HEK293 (cell line): Measurements from ENCODE around the gene ZNF227.

ENCODE experiments used
- CTCF ChIA-PET: fragments of 350-600 bp; formaldehyde crosslinking; extraction: SDS; loops from one replicate; lab custom pipeline; 2021; ENCODE audit warnings: antibody characterized with exemption; lab: Yijun Ruan, JAX
- POLR2A ChIA-PET: fragments of 300-600 bp; formaldehyde crosslinking; extraction: SDS; loops from one replicate; lab custom pipeline; 2020; ENCODE audit warnings: antibody characterized with exemption, inconsistent platforms; lab: Yijun Ruan, JAX
- H3K27ac ChIP-seq: fragments of 200-500 bp; sonication (Bioruptor generic); 2 replicates; pipeline ENCODE4 v1.5.1; 2014; ENCODE audit warnings: low read depth, low read length, control low read depth, inconsistent platforms; ENCODE audit errors: extremely low read depth
- H3K36me3 ChIP-seq, 2 experiments: fragments of 200-500 bp in 1 of 2; sonication (Bioruptor generic) in 1 of 2; 1 replicate in 1 of 2; 2 replicates in 1 of 2; pipeline ENCODE4 v1.5.1; 2014 to 2017; ENCODE audit warnings: inconsistent platforms in 2 of 2, low read length in 2 of 2; ENCODE audit not compliant: control insufficient read depth in 2 of 2, insufficient read depth in 1 of 2
- H3K4me1 ChIP-seq: fragments of 200-500 bp; sonication (Bioruptor generic); 2 replicates; pipeline ENCODE4 v1.5.1; 2014; ENCODE audit warnings: mild to moderate bottlenecking, low read length, inconsistent platforms; ENCODE audit not compliant: control insufficient read depth, insufficient read depth
- H3K4me3 ChIP-seq: 2 replicates; pipeline ENCODE4 v1.5.1; 2011; ENCODE audit warnings: low read depth, mild to moderate bottlenecking, control low read depth, low read length, moderate library complexity
- H3K9me3 ChIP-seq: fragments of 200-500 bp; sonication (Bioruptor generic); 2 replicates; pipeline ENCODE4 v1.5.1; 2014; ENCODE audit warnings: low read depth, low read length, inconsistent platforms; ENCODE audit not compliant: control insufficient read depth, insufficient read depth
- BCL11A ChIP-seq: fragments of 450-650 bp; formaldehyde crosslinking; IDR thresholded peaks from 2 replicates; pipeline ENCODE4 v1.5.1; 2016; ENCODE audit warnings: low read depth, missing biosample characterization, missing genetic modification characterization
- ELK4 ChIP-seq: IDR thresholded peaks from 2 replicates; pipeline ENCODE4 v1.6.1; 2011; ENCODE audit warnings: mild to moderate bottlenecking, low read depth, low read length, borderline replicate concordance
- GLI2 ChIP-seq: fragments of 450-650 bp; formaldehyde crosslinking; IDR thresholded peaks from 2 replicates; pipeline ENCODE4; 2017; ENCODE audit warnings: missing biosample characterization, missing genetic modification characterization, low read depth, borderline replicate concordance
- PATZ1 ChIP-seq: fragments of 450-650 bp; formaldehyde crosslinking; IDR thresholded peaks from 2 replicates; pipeline ENCODE4 v1.5.1; 2016; ENCODE audit warnings: missing biosample characterization, missing genetic modification characterization
- PRDM1 ChIP-seq: fragments of 450-650 bp; formaldehyde crosslinking; IDR thresholded peaks from 2 replicates; pipeline ENCODE4; 2016; ENCODE audit warnings: missing biosample characterization, missing genetic modification characterization
- SALL2 ChIP-seq: fragments of 450-650 bp; formaldehyde crosslinking; IDR thresholded peaks from 2 replicates; pipeline ENCODE4 v1.5.0; 2017; ENCODE audit warnings: missing biosample characterization, mild to moderate bottlenecking, missing genetic modification characterization, borderline replicate concordance
- SCRT2 ChIP-seq: fragments of 450-650 bp; formaldehyde crosslinking; IDR thresholded peaks from 2 replicates; pipeline ENCODE4 v1.5.1; 2016; ENCODE audit warnings: missing biosample characterization, missing genetic modification characterization
- SP2 ChIP-seq: fragments of 450-650 bp; formaldehyde crosslinking; IDR thresholded peaks from 2 replicates; pipeline ENCODE4 v1.5.1; 2016; ENCODE audit warnings: missing biosample characterization, missing genetic modification characterization
- SP7 ChIP-seq: fragments of 450-650 bp; formaldehyde crosslinking; IDR thresholded peaks from 2 replicates; pipeline ENCODE4 v1.5.1; 2016; ENCODE audit warnings: missing biosample characterization, missing genetic modification characterization
- ZNF112 ChIP-seq: fragments of 450-650 bp; formaldehyde crosslinking; IDR thresholded peaks from 2 replicates; pipeline ENCODE4 v1.5.0; 2017; ENCODE audit warnings: missing biosample characterization, missing genetic modification characterization
- ZNF132 ChIP-seq: fragments of 450-650 bp; formaldehyde crosslinking; IDR thresholded peaks from 2 replicates; pipeline ENCODE4 v1.5.1; 2017; ENCODE audit warnings: missing biosample characterization, missing genetic modification characterization, borderline replicate concordance
- ZNF138 ChIP-seq: fragments of 450-650 bp; formaldehyde crosslinking; IDR thresholded peaks from 2 replicates; pipeline ENCODE4 v1.5.1; 2016; ENCODE audit warnings: missing biosample characterization, missing genetic modification characterization, borderline replicate concordance
- ZNF169 ChIP-seq: fragments of 450-650 bp; formaldehyde crosslinking; IDR thresholded peaks from 2 replicates; pipeline ENCODE4 v1.5.1; 2016; ENCODE audit warnings: missing biosample characterization, missing genetic modification characterization
- ZNF18 ChIP-seq: fragments of 450-650 bp; formaldehyde crosslinking; IDR thresholded peaks from 2 replicates; pipeline ENCODE4 v1.5.1; 2016; ENCODE audit warnings: missing biosample characterization, missing genetic modification characterization
- ZNF184 ChIP-seq: fragments of 450-650 bp; IDR thresholded peaks from 2 replicates; pipeline ENCODE4 v1.5.1; 2018; ENCODE audit warnings: missing biosample characterization, mild to moderate bottlenecking, missing genetic modification characterization
- ZNF19 ChIP-seq: fragments of 450-650 bp; formaldehyde crosslinking; IDR thresholded peaks from 2 replicates; pipeline ENCODE4; 2016; ENCODE audit warnings: missing biosample characterization, missing genetic modification characterization, low read depth
- ZNF2 ChIP-seq: fragments of 450-650 bp; formaldehyde crosslinking; IDR thresholded peaks from 2 replicates; pipeline ENCODE4 v1.5.1; 2016; ENCODE audit warnings: missing biosample characterization, missing genetic modification characterization
- ZNF211 ChIP-seq: fragments of 450-650 bp; formaldehyde crosslinking; IDR thresholded peaks from 2 replicates; pipeline ENCODE4 v1.5.1; 2016; ENCODE audit warnings: low read depth, missing biosample characterization, missing genetic modification characterization
- ZNF24 ChIP-seq: fragments of 450-650 bp; formaldehyde crosslinking; IDR thresholded peaks from 2 replicates; pipeline ENCODE4 v1.5.1; 2016; ENCODE audit warnings: missing biosample characterization, missing genetic modification characterization
- ZNF248 ChIP-seq: fragments of 450-650 bp; formaldehyde crosslinking; IDR thresholded peaks from 2 replicates; pipeline ENCODE4 v1.5.1; 2017; ENCODE audit warnings: missing biosample characterization, missing genetic modification characterization
- ZNF292 ChIP-seq: fragments of 450-650 bp; formaldehyde crosslinking; IDR thresholded peaks from 2 replicates; pipeline ENCODE4 v1.5.1; 2016; ENCODE audit warnings: low read depth, missing biosample characterization, missing genetic modification characterization, borderline replicate concordance
- ZNF488 ChIP-seq: fragments of 450-650 bp; formaldehyde crosslinking; IDR thresholded peaks from 2 replicates; pipeline ENCODE4 v1.5.1; 2016; ENCODE audit warnings: missing biosample characterization, missing genetic modification characterization
- ZNF558 ChIP-seq: fragments of 450-650 bp; formaldehyde crosslinking; IDR thresholded peaks from 2 replicates; pipeline ENCODE4 v1.5.1; 2016; ENCODE audit warnings: missing biosample characterization, missing genetic modification characterization
- ZNF596 ChIP-seq: fragments of 450-650 bp; IDR thresholded peaks from 2 replicates; pipeline ENCODE4 v1.5.0; 2018; ENCODE audit warnings: missing biosample characterization, mild to moderate bottlenecking, missing genetic modification characterization, moderate library complexity
- ZNF624 ChIP-seq: fragments of 450-650 bp; formaldehyde crosslinking; IDR thresholded peaks from 2 replicates; pipeline ENCODE4 v1.5.1; 2017; ENCODE audit warnings: missing biosample characterization, missing genetic modification characterization
- ZSCAN18 ChIP-seq: fragments of 450-650 bp; formaldehyde crosslinking; IDR thresholded peaks from 2 replicates; pipeline ENCODE4 v1.5.1; 2016; ENCODE audit warnings: missing biosample characterization, missing genetic modification characterization
- ZSCAN5A ChIP-seq: fragments of 450-650 bp; formaldehyde crosslinking; IDR thresholded peaks from 2 replicates; pipeline ENCODE4 v1.5.1; 2016; ENCODE audit warnings: missing biosample characterization, missing genetic modification characterization

Gene ZNF227

GRCh38 chr19:44192127-44192526 is 20.2 kb upstream of the ZNF227 start:
- Histone ChIP-seq H3K36me3 (peaks cover 0 to 64% of the 10 kb centered on the region in 2 experiments; a peak in 2 of 3 replicates), H3K27ac (no peak overlapping the region), H3K4me3 (no peak overlapping the region), H3K4me1 (peaks cover 13% of the 10 kb centered on the region; the same call in 1 of the 2 replicates), H3K9me3 (peaks cover 54% of the 10 kb centered on the region)
- TF ChIP-seq ZNF132 (tag by site-specific recombination) (no peak), ZNF169 (tag by site-specific recombination) (0 out of 2 replicates have a peak, but pooled peaks have one; percentile 55), ZNF18 (tag by site-specific recombination) (no peak), ZNF19 (tag by site-specific recombination) (no peak), ZNF596 (tag by site-specific recombination) (peak; percentile 93; the same call in 1 of the 2 replicates), ZSCAN18 (0 out of 2 replicates have a peak, but pooled peaks have one; percentile 18), PRDM1 (tag by site-specific recombination) (peak; percentile 84), SP7 (tag by site-specific recombination) (no peak), ZNF624 (tag by site-specific recombination) (no peak), ELK4 (no peak)
- CTCF ChIA-PET: interaction anchor here (2.0 to 2.5 kb wide), 2 partner anchors 10 to 14 kb away, joined by 6 to 10 read pairs; no protein-coding TSS in a partner anchor
- POLR2A ChIA-PET: interaction anchor here (1.5 kb wide), 1 partner anchor 15 kb away, joined by 5 read pairs; no protein-coding TSS in a partner anchor

- peaks cover 0 to 79% of the 10 kb centered on the region in 2 experiments; a peak in 2 of 3 replicates for H3K36me3 ChIP-seq
- POLR2A ChIA-PET: no interaction called here
- no peak overlapping the region for H3K27ac ChIP-seq
- TF ChIP-seq GLI2 (tag by site-specific recombination): no peak
- TF ChIP-seq BCL11A: no peak
- TF ChIP-seq SCRT2 (tag by site-specific recombination): no peak
- 0 out of 2 replicates have a peak, but pooled peaks have one; percentile 12 for TF ChIP-seq ZNF112 (tag by site-specific recombination)
- peak; percentile 48; the same call in 1 of the 2 replicates for TF ChIP-seq PRDM1 (tag by site-specific recombination)
- no peak for TF ChIP-seq ZSCAN5A
- TF ChIP-seq SP2 (tag by site-specific recombination): peak; percentile 5; the same call in 1 of the 2 replicates
- TF ChIP-seq PATZ1: no peak
- TF ChIP-seq ZNF2 (tag by site-specific recombination): no peak
- no peak for TF ChIP-seq ZNF184 (tag by site-specific recombination)
- no peak for TF ChIP-seq ZNF24 (tag by site-specific recombination)
- TF ChIP-seq ZNF558 (tag by site-specific recombination): no peak
- TF ChIP-seq ZNF138 (tag by site-specific recombination): no peak
- TF ChIP-seq ZNF211 (tag by site-specific recombination): 0 out of 2 replicates have a peak, but pooled peaks have one; percentile 2
- 0 out of 2 replicates have a peak, but pooled peaks have one; percentile 52 for TF ChIP-seq SALL2 (tag by site-specific recombination)
- no peak for TF ChIP-seq ZNF292 (tag by site-specific recombination)
- TF ChIP-seq ZNF248: peak; percentile 76
- no peak for TF ChIP-seq ZNF488 (tag by site-specific recombination)
- peaks cover 55% of the 10 kb centered on the region for H3K9me3 ChIP-seq
- H3K4me1 ChIP-seq: peaks cover 15% of the 10 kb centered on the region; the same call in 1 of the 2 replicates
- no peak overlapping the region for H3K4me3 ChIP-seq
- CTCF ChIA-PET: no interaction called here
Observed at GRCh38 chr19:44196772-44197171, 15.6 kb upstream of the ZNF227 start.
